Adrenal gland (tissue), 12 donors: Measurements from ENCODE around the gene PIK3CB. TPM values are rescaled to one million over a fixed set of nuclear protein-coding genes. Genes with fewer than 3 reads are reported as not detected.
A peak's percentile ranks its signal among the peaks of the same experiment; 100 is the strongest.
"Not testable (repeated sequence)": the region's sequence is repeated elsewhere in the genome, so short reads cannot be mapped to it uniquely, and the experiment has no call there.

Experiments
- DNase-seq, 7 donors: peaks; one replicate each; pipeline ENCODE4 v3.0.0-alpha.2; 2019 to 2020
- H3K27ac ChIP-seq, 5 donors: fragments of 200-600 bp; sonication (generic) in 4 of 5; 1 replicate in 3 of 5; 2 replicates in 2 of 5; pipeline versions ENCODE4 v1.5.1 to v1.8.0; 2016 to 2020; ENCODE audit warnings: mild to moderate bottlenecking in 1 of 5
- H3K27me3 ChIP-seq: fragments of 200-600 bp; 2 replicates; pipeline ENCODE4 v1.8.0; 2021
- H3K36me3 ChIP-seq, 2 donors: fragments of 200-600 bp; replicated peaks in 1 of 2; 1 replicate in 1 of 2; 2 replicates in 1 of 2; pipeline versions ENCODE4 v1.5.1 to v1.8.0; 2018 to 2022
- H3K4me1 ChIP-seq, 2 donors: fragments of 200-600 bp; replicated peaks in 1 of 2; 1 replicate in 1 of 2; 2 replicates in 1 of 2; pipeline versions ENCODE4 v1.5.1 to v1.8.0; 2018 to 2021
- H3K4me3 ChIP-seq, 4 donors: fragments of 200-600 bp; sonication (generic) in 3 of 4; one replicate each; pipeline ENCODE4 v1.5.1; 2016 to 2018
- H3K9me3 ChIP-seq, 3 donors: fragments of 200-600 bp; sonication (generic) in 1 of 3; replicated peaks in 1 of 3; 1 replicate in 2 of 3; 2 replicates in 1 of 3; pipeline versions ENCODE4 v1.5.1 to v1.8.0; 2016 to 2021
- CTCF ChIP-seq, 6 experiments: fragments of 450-650 bp in 4 of 6; fragments of 200-600 bp in 2 of 6; sonication (generic) in 1 of 6; IDR thresholded peaks; 1 replicate in 5 of 6; 2 replicates in 1 of 6; pipeline versions ENCODE4 v1.5.1 to v1.8.0; 2016 to 2021; ENCODE audit warnings: antibody characterized with exemption in 6 of 6, mild to moderate bottlenecking in 2 of 6, moderate library complexity in 1 of 6
- POLR2A ChIP-seq, 2 donors: fragments of 450-650 bp; IDR thresholded peaks; one replicate each; pipeline ENCODE4 v1.6.1; 2017; ENCODE audit warnings: antibody characterized with exemption in 2 of 2, mild to moderate bottlenecking in 2 of 2, moderate library complexity in 1 of 2
- WGBS, 4 donors: extraction: QIAGEN DNeasy Blood & Tissue Kit in 2 of 4; methylation state at CpG; one replicate each; pipeline versions ENCODE4 v1.1.5 to v1.1.7; 2013 to 2017; 5-methylcytosine and 5-hydroxymethylcytosine counted together
- intact Hi-C, 2 donors: fragments of 100-400 bp; cut with DNase I; formaldehyde crosslinking; loops; one replicate each; pipeline versions ENCODE4 v1.14.1 to v1.15.0; 2022 to 2023
- polyA plus RNA-seq, 3 donors: library from polyadenylated mRNA; stranded (reverse); fragments of 200-250 nt in 2 of 3; fragments of 350-450 nt in 1 of 3; fragmentation: Illumina TruSeq in 1 of 3; extraction: RNeasy Lipid Tissue Mini Kit (QIAGEN cat#74804) in 1 of 3; gene quantifications; one replicate each; pipeline ENCODE4 v1.2.3, GENCODE V29; 2013 to 2014
- total RNA-seq, 9 donors: library from RNA; depleted of rRNA in 4 of 9; stranded (reverse); fragments of >200 nt in 4 of 9; fragments of 120-200 nt in 1 of 9; fragmentation: NEBNext Ultra II Directional in 1 of 9; extraction: Animal tissue kit (Norgen Biotek cat#: 25700) in 1 of 9; gene quantifications; one replicate each; pipeline versions ENCODE4 v1.1.0 to v1.2.4, GENCODE V29; 2013 to 2023
- donor health status: healthy with polysubstance abuse.
- donor health status: Bipolar disorder and iron deficiency.
- donor health status: DM: yes; HTN: yes; CAD: no.
- donor health status: DM: no; HTN: no; CAD: no.
- donor health status: DM: no; HTN: no; CAD: no.
- donor health status: DM: yes; HTN: yes; CAD: no.

PIK3CB gene
- total and polyA plus RNA-seq, 12 donors, result 4.6 to 26.0 (median 15.5) TPM

- intact Hi-C loops, result no loop called here
- no peak overlapping the region for H3K27ac ChIP-seq
- H3K27me3 ChIP-seq, result no peaks in the 10 kb centered on the region
- no peaks in the 10 kb centered on the region for H3K4me1 ChIP-seq
- 69 to 89% (median 78%) methylated on average over 7 to 10 of the region's 10 CpGs for WGBS, 4 donors
- TF ChIP-seq POLR2A (IDR thresholded peaks at IDR 0.05) (no peak), CTCF (IDR thresholded peaks at IDR 0.05) (no peak)
- H3K9me3 ChIP-seq, result no peaks in the 10 kb centered on the region
- no peak for DNase-seq
- no peak overlapping the region for H3K4me3 ChIP-seq
- H3K36me3 ChIP-seq, result no peaks in the 10 kb centered on the region
Observed at GRCh38 chr3:138846262-138846791, 11.6 kb upstream of the PIK3CB start.

- Histone ChIP-seq H3K36me3 (no peaks in the 10 kb centered on the region), H3K4me3 (no peak overlapping the region), H3K27me3 (no peaks in the 10 kb centered on the region), H3K4me1 (no peaks in the 10 kb centered on the region), H3K9me3 (no peaks in the 10 kb centered on the region), H3K27ac (no peak overlapping the region)
- TF ChIP-seq POLR2A (IDR thresholded peaks at IDR 0.05), result no peak
- 70 to 83% (median 75%) methylated on average over 6 of the region's 6 CpGs for WGBS, 4 donors
- DNase-seq, result no peak
- intact Hi-C loops, result no loop called here
Observed at GRCh38 chr3:138845771-138846173, 11.0 kb upstream of the PIK3CB start.

- no peaks in the 10 kb centered on the region for H3K4me1 ChIP-seq
- no peak for DNase-seq
- TF ChIP-seq POLR2A (IDR thresholded peaks at IDR 0.05), result no peak
- no peak for TF ChIP-seq CTCF (IDR thresholded peaks at IDR 0.05)
- no peaks in the 10 kb centered on the region for H3K27me3 ChIP-seq
- H3K4me3 ChIP-seq, result no peak overlapping the region
- no peak overlapping the region for H3K27ac ChIP-seq
- WGBS, 4 donors, result 60 to 79% (median 73%) methylated on average over 7 of the region's 7 CpGs
- H3K9me3 ChIP-seq, result no peaks in the 10 kb centered on the region
- H3K36me3 ChIP-seq, result no peaks in the 10 kb centered on the region
- intact Hi-C loops, result no loop called here
Observed at GRCh38 chr3:138845181-138845601, 10.5 kb upstream of the PIK3CB start.

- no peak for DNase-seq
- intact Hi-C loops, result no loop called here
- no peaks in the 10 kb centered on the region for H3K36me3 ChIP-seq
- no peaks in the 10 kb centered on the region for H3K4me1 ChIP-seq
- TF ChIP-seq CTCF (IDR thresholded peaks at IDR 0.05), result no peak
- TF ChIP-seq POLR2A (IDR thresholded peaks at IDR 0.05), result no peak
- H3K27ac ChIP-seq, result no peak overlapping the region
- H3K27me3 ChIP-seq, result no peaks in the 10 kb centered on the region
- 64 to 73% (median 69%) methylated on average over 5 of the region's 5 CpGs for WGBS, 4 donors
- H3K4me3 ChIP-seq, result no peak overlapping the region
- H3K9me3 ChIP-seq, result no peaks in the 10 kb centered on the region
Observed at GRCh38 chr3:138842483-138843188, 7.9 kb upstream of the PIK3CB start.

- not testable (repeated sequence) for H3K9me3 ChIP-seq, H3K4me3 ChIP-seq, H3K27ac ChIP-seq, H3K27me3 ChIP-seq, H3K36me3 ChIP-seq, DNase-seq
- intact Hi-C loops, result loop anchor here in 1 of 2 donors (5.0 to 10.0 kb wide), 2 partner anchors 79 to 234 kb away; partner anchors contain the start of gene FAIM
- WGBS, 4 donors, result 96 to 98% (median 96%) methylated on average over 7 of the region's 7 CpGs
- H3K4me1 ChIP-seq, result peaks cover 0 to 12% of the 10 kb centered on the region in 2 donors
Observed at GRCh38 chr3:138838385-138838784, 3.7 kb upstream of the PIK3CB start.

GRCh38 chr3:138835846-138836245 lies 1.1 kb upstream of the PIK3CB start:
- DNase-seq, H3K4me3 ChIP-seq, H3K9me3 ChIP-seq, H3K27me3 ChIP-seq, H3K36me3 ChIP-seq: not testable (repeated sequence)
- H3K27ac ChIP-seq, result peak overlapping the region in 1 of 5 donors; percentile 93
- intact Hi-C loops, result loop anchor here in 1 of 2 donors (5.0 to 10.0 kb wide), 2 partner anchors 81 to 231 kb away; partner anchors contain the start of gene FAIM
- peaks cover 0 to 15% of the 10 kb centered on the region in 2 donors for H3K4me1 ChIP-seq
- 94 to 97% (median 95%) methylated on average over 19 of the region's 19 CpGs for WGBS, 4 donors
